RWPE2 (cell line): Measurements from ENCODE around the gene PNCK.
A peak's percentile ranks its signal among the peaks of the same experiment; 100 is the strongest.

Source experiments
- ATAC-seq: fragments of 200-7000 bp; cut with Tn5 transposase; 3 replicates; pipeline ENCODE4 v1.9.1; 2021; ENCODE audit warnings: low read depth
- DNase-seq: peaks from one replicate; pipeline ENCODE4 v3.0.0-alpha.2; 2020; ENCODE audit warnings: low spot score
- H3K27ac ChIP-seq: fragments of 450-650 bp; 2 replicates; pipeline ENCODE4 v1.5.1; 2017; ENCODE audit warnings: mild to moderate bottlenecking; ENCODE audit not compliant: poor library complexity, severe bottlenecking
- H3K27me3 ChIP-seq: fragments of 250-450 bp; sonication (Bioruptor Pico); 2 replicates; pipeline ENCODE4 v1.5.1; 2021; ENCODE audit warnings: mild to moderate bottlenecking, moderate library complexity; ENCODE audit not compliant: insufficient read depth, poor library complexity, severe bottlenecking
- H3K36me3 ChIP-seq: fragments of 250-450 bp; sonication (Bioruptor Pico); 2 replicates; pipeline ENCODE4 v1.5.1; 2020; ENCODE audit warnings: low read depth, mild to moderate bottlenecking, moderate library complexity
- H3K4me1 ChIP-seq: fragments of 250-450 bp; sonication (Bioruptor Pico); 2 replicates; pipeline ENCODE4 v1.5.1; 2021; ENCODE audit warnings: mild to moderate bottlenecking, moderate library complexity; ENCODE audit not compliant: insufficient read depth, poor library complexity, severe bottlenecking
- H3K4me3 ChIP-seq: fragments of 250-450 bp; sonication (Bioruptor Pico); 2 replicates; pipeline ENCODE4 v1.5.1; 2021; ENCODE audit warnings: mild to moderate bottlenecking, moderate library complexity; ENCODE audit not compliant: severe bottlenecking
- H3K9me3 ChIP-seq: fragments of 250-450 bp; sonication (Bioruptor Pico); 2 replicates; pipeline ENCODE4 v1.5.1; 2021; ENCODE audit warnings: mild to moderate bottlenecking, moderate library complexity; ENCODE audit not compliant: severe bottlenecking
- TF ChIP-seq, protein P1 (sequence below): fragments of 450-650 bp; IDR thresholded peaks from one replicate; pipeline ENCODE4 v1.5.1; 2017; ENCODE audit warnings: mild to moderate bottlenecking, moderate library complexity; ENCODE audit not compliant: poor library complexity, severe bottlenecking

PNCK gene

DNA sequence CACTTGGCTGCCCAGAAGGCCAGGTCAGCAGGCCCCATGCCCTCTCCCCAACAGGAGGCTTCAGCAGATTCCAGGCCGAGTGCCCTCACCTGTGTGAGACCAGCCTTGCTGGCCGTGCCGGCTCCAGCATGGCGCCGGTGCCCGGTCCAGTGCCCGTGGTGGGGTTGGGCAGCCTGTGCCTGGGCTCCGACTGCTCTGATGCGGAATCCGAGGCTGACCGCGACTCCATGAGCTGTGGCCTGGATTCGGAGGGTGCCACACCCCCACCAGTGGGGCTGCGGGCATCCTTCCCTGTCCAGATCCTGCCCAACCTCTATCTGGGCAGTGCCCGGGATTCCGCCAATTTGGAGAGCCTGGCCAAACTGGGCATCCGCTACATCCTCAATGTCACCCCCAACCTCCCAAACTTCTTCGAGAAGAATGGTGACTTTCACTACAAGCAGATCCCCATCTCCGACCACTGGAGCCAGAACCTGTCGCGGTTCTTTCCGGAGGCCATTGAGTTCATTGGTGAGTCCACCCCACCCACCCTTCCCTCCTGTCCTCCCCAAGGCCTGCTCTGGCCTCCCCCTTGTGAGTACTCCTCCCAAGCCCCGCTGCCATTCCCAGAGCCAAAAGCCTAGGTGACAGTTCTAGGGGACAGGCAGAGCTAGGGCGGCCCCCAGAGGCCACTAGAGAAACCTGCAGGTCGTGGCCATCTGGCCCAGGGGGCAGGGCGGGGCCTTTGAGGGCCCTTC is 24.3 kb downstream of the PNCK start:
- no peaks in the 10 kb centered on the region for H3K27me3 ChIP-seq
- H3K36me3 ChIP-seq, result no peaks in the 10 kb centered on the region
- ATAC-seq (no peak), DNase-seq (peak; percentile 50)
- TF ChIP-seq, protein P1, sequence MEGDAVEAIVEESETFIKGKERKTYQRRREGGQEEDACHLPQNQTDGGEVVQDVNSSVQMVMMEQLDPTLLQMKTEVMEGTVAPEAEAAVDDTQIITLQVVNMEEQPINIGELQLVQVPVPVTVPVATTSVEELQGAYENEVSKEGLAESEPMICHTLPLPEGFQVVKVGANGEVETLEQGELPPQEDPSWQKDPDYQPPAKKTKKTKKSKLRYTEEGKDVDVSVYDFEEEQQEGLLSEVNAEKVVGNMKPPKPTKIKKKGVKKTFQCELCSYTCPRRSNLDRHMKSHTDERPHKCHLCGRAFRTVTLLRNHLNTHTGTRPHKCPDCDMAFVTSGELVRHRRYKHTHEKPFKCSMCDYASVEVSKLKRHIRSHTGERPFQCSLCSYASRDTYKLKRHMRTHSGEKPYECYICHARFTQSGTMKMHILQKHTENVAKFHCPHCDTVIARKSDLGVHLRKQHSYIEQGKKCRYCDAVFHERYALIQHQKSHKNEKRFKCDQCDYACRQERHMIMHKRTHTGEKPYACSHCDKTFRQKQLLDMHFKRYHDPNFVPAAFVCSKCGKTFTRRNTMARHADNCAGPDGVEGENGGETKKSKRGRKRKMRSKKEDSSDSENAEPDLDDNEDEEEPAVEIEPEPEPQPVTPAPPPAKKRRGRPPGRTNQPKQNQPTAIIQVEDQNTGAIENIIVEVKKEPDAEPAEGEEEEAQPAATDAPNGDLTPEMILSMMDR, result no peak
- peaks cover 5% of the 10 kb centered on the region for H3K4me1 ChIP-seq
- no peak overlapping the region for H3K4me3 ChIP-seq
- no peak overlapping the region for H3K27ac ChIP-seq
- H3K9me3 ChIP-seq, result no peaks in the 10 kb centered on the region

DNA sequence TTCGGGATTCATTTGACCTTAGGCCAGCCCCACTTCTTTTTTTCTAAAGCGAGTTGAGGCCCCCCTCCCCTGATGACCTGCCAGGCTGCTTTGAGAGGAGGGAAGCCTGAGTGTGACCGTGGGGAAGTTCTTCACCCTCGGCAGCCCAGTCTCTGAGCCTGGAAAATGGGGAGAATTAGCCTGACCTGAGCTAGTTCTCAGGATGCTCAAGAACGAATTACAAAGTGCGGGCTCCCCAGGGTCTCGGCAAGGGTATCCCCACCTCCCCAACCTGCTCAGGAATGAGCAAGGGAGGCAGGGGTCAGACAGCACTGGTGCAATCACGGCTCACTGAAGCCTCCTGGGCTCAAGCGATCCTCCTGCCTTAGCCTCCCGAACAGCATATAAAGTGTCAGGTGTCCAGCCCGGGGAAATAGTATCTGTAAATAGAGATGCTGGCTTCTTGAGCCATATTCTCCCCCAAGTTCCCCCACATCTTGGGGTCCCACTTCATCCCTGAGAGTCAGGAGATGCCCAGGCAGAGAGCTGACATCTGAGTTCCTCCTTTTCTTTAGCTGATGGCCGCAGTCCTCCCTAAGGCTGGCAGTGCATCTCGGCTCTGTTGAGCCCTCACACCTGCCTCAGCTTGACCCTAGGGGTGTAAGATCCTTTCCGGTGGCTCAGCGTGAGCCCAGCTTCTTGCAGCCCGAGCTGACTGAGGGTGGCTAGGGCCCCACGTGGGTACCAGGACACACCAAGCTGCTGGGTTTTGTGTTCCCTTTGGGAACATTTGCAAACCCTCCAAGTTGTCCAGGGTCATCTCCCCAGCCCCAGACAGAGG is 25.0 kb downstream of the PNCK start:
- no peak overlapping the region for H3K4me3 ChIP-seq
- H3K36me3 ChIP-seq, result no peaks in the 10 kb centered on the region
- peaks cover 5% of the 10 kb centered on the region for H3K4me1 ChIP-seq
- no peak for ATAC-seq
- TF ChIP-seq, protein P1, result no peak
- no peak for DNase-seq
- H3K27ac ChIP-seq, result no peak overlapping the region
- peaks cover 4% of the 10 kb centered on the region for H3K27me3 ChIP-seq
- no peaks in the 10 kb centered on the region for H3K9me3 ChIP-seq

DNA sequence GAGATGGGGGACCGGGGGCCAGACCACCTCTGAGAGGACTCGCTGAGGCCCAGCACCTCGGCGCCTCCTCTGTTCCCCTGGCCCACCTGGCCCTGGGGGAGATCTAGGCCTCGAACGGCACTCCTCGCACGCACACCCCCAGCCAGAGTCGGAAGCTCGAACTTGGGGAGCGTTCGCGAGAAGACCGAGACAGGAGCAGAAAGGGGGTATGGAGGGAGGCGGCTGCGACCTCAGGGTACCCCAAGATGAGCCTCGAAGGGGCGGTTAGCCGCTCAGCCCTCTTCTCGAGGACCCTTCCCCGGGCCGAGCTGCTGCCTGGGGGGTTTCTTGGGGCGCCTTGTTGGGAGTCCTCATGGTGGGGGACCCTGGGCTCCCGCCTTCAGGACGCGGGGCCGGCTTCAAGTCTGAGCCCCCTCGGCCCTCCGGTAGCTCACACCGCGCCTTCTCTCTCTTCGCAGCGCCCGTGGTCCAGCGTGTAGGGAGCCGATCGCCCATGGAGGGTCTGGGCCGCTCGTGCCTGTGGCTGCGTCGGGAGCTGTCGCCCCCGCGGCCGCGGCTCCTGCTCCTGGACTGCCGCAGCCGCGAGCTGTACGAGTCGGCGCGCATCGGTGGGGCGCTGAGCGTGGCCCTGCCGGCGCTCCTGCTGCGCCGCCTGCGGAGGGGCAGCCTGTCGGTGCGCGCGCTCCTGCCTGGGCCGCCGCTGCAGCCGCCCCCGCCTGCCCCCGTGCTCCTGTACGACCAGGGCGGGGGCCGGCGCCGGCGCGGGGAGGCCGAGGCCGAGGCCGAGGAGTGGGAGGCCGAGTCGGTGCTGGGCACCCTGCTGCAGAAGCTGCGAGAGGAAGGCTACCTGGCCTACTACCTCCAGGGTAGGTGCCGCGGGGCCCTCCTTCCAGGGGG is 25.9 kb downstream of the PNCK start:
- peak; percentile 22 for DNase-seq
- no peaks in the 10 kb centered on the region for H3K36me3 ChIP-seq
- peaks cover 5% of the 10 kb centered on the region for H3K4me1 ChIP-seq
- H3K9me3 ChIP-seq, result no peaks in the 10 kb centered on the region
- peaks cover 12% of the 10 kb centered on the region for H3K27me3 ChIP-seq
- TF ChIP-seq, protein P1, result no peak
- no peak for ATAC-seq
- peak overlapping the region; percentile 25 for H3K4me3 ChIP-seq
- no peak overlapping the region for H3K27ac ChIP-seq

DNA sequence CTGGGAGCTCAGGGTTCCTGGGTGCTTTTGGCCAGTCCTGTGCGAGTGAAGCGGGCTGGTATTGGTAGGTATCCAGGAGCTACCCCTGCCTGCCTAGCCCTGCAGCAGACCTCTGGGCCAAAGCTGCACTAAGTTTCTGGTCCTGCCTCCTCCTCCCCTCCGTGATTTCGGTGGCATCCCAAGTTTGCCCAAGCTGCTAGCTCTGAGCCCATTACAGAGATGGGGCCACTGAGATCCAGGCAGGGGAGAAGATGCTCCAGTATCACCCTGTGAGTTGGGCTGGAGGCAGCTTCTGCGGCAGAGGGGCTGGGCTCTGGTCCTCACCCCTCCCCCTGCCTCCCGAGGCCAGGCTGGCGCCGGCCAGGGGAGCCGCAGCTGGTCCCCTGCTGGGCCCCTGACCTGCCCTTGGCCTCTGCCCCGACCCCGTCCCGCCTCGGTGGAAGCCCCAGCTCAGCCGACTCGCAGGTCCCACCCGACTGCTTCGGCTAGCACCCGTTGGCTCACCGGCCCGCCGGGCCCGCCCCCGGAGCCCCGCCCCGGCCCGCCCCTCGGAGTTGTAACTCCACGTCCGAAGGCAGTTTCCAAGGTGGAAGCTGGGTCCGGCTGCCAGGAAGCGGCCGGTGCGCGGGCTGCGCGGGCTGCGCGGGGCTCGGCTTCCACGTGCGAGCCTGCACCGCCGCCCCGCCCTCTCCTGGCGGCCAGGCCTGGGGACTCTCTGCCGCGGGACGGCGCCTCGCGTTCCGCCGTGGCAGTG is 26.8 kb downstream of the PNCK start, which contains the start of gene DUSP9:
Gene DUSP9 (plus strand): TSS at position 584 of the 754 bp plus-strand sequence. CDS start 751 bp downstream, outside the sequence.
- H3K27me3 ChIP-seq, result peaks cover 15% of the 10 kb centered on the region
- peak; percentile 67 for ATAC-seq

More for the DNA sequence above, 26.8 kb downstream of the PNCK start, which contains the start of gene DUSP9:
- H3K4me1 ChIP-seq, result peaks cover 5% of the 10 kb centered on the region
- TF ChIP-seq, protein P1, result no peak
- no peaks in the 10 kb centered on the region for H3K36me3 ChIP-seq
- H3K4me3 ChIP-seq, result peak within 1 kb of the TSS; percentile 25
- no peaks in the 10 kb centered on the region for H3K9me3 ChIP-seq
- DNase-seq, result peak; percentile 47
- no peak within 1 kb of the TSS for H3K27ac ChIP-seq
